ENCODE data around the gene RAB7A.
A peak's percentile ranks its signal among the peaks of the same experiment; 100 is the strongest.

The RAB7A gene

GRCh38 chr3:128726023-128727016 lies at the start of gene RAB7A:
Gene RAB7A, plus strand, starts transcription at chr3:128726183. Its CDS starts 69,185 bp downstream, at chr3:128795368.
- peak; percentile 95 for DNase-seq (ENCODE audit: low read depth)

- no peak for DNase-seq (ENCODE audit: low read depth)
Measured at GRCh38 chr3:128679338-128679737, 46.6 kb upstream of the RAB7A start.

DNA sequence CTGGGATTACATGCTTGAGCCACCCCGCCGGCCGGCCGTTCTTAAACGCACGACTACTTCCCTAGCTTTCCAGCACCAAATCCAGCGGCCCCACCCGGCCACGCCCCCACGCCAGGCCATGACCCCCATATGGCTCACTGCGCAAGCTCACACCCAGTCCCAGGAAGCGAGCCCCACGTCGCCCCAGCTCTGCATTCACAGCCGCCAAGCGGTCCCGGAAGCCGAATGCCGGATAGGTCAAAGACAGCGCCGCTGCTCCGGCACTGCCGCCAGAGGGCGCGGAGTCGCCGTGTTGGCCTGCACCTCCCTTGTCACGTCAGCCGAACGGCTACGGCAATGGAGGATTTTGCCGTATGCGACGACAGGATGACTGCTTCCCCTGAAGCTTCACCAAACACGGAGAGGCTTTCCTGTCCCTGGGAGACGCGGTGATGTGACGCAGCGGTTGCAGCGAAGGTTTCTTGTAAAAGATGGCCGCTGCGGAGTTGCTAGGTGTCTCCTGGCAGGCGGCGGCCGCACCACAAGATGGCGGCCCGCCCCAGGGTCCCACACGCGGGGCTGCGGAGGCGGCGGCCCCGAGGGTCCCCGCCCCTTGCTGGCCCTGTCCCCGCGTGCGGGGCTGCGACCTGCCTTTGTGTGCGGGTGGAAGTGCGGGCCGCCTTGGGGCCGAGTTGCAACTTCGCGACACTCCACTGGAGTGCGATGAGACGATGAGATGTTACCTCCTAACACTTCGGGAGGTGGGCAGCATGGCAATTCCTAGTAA lies 45.2 kb upstream of the RAB7A start:
- DNase-seq (ENCODE audit: low read depth) = peak; percentile 92

DNA sequence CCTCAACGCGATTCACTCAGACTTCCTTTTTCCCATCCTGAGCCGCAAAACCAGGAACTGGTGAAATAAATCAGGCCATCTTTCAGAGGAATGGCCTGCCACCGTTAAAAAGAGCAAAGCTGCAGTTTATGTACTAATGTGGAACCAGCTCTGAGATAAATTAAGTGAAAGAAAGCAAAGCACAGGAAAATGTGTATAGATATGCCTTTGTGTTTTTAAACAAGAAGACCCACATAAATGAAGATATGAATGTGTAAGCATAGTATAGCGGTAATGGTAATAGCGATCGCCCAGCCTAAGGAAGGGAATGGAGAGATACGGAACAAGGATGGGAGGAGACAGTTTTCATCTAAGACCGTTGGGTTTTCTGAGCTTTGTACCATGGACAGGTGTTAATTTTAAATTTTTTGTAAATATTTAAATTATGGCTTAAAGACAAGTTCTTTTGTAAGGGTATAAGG lies 44.6 kb upstream of the RAB7A start:
- DNase-seq (ENCODE audit: low read depth) = no peak

DNA sequence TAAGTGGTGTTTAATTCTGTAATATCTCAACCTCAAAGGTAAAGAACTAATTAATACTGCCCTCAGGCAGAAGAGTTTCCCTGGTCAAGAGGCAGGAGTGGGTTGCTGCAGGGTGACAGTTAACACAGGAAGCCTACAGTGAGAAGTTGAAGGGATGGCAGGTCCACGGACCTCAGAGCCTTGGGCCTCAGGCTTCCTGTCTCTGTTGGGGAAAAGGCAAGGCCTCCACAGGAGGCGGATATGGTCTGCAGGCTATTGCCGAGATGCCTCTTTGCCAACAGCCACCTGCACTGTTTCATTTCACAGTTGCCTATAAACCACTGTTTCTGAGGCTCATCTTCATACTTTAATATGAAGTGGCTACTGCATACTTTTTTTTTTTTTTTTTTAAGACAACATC lies 42.0 kb upstream of the RAB7A start:
- DNase-seq (ENCODE audit: low read depth) = no peak

DNA sequence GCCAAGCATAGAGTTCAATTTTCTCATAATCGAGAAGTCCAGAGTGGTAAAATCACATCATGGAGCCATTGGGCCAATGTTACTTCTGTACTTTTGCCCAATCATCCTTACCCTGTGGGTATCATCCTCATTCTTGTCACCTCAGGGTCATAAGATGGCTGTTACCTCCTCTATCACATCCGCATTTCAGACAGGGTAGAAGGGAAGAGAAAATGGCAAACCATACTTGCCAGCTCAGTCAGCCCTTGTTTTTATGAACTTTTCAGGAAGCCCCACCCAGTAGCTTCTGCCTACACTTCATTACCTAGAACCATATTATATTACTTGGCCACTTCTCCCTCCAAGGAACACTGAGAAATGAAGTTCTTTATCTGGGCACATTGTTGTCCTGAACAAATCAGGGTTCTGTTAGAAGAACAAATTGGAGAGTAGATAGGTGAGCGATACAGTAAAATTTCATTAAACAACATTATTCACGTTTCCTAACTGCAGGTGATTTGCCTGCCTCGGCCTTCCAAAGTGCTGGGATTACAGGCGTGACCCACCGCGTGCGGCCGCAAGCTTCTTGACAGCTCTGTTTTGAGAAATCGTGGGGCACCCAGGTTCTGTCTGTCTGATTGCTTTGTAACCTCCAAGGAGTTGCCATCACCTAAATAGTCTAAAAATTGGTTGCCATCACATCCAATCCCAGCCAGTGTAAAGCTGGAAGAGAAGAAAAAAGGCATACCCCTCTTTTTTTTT lies 40.8 kb upstream of the RAB7A start:
- no peak for DNase-seq (ENCODE audit: low read depth)

DNA sequence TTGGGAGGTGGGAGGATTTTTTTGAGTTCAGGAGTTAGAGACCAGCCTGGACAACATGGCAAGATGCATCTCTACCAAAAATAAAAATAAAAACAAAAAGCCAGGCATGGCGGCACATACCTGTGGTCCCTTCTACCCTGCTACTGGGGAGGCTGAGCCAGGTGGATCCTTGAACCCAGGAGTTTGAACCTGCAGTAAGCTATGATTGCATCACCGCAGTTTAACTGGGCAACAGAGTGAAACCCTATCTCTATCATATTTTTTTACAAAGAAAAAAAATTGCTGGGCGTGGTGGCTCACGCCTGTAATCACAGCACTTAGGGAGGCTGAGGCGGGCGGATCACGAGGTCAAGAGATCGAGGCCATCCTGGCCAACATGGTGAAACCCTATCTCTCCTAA lies 39.5 kb upstream of the RAB7A start:
- no peak for DNase-seq (ENCODE audit: low read depth)

DNA sequence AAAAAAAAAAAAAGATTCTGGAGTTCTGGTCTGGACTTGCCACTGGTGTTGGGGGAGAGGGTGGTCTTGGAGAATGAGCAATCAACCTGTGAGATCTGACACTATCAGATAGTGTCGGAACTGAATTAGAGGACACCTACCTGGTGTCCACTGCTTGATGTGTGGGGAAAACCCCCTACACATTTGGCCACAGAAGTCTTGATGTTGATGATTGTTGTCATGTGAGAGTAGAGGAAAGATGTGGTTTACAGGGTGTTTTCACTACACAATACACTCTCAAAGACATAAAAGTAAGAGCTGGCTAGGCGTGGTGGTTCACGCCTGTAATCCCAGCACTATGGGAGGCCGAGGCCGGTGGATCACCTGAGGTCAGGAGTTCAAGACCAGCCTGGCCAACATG lies 36.9 kb upstream of the RAB7A start:
- DNase-seq (ENCODE audit: low read depth) = no peak

DNA sequence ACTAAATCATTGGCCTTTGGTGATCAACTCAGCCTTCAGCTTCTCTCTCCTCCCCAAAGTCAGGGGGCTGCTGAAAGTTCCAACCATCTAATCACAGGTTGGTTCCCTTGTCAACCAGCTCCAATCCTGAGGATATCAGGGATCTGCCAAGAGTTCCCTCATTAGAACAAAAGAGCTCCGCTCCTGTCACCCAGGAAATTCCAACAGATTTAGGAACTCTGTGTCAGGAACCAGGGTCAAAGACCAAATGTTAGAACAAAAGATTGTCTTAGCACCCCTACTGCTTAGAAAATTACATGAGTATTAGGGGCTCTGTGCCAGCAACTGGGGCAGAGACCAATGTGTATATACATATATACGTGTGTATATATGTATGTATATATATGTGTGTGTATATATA lies 32.3 kb upstream of the RAB7A start:
- DNase-seq (ENCODE audit: low read depth) = no peak

GRCh38 chr3:128697341-128697740 lies 28.6 kb upstream of the RAB7A start:
- DNase-seq (ENCODE audit: low read depth) = no peak

DNA sequence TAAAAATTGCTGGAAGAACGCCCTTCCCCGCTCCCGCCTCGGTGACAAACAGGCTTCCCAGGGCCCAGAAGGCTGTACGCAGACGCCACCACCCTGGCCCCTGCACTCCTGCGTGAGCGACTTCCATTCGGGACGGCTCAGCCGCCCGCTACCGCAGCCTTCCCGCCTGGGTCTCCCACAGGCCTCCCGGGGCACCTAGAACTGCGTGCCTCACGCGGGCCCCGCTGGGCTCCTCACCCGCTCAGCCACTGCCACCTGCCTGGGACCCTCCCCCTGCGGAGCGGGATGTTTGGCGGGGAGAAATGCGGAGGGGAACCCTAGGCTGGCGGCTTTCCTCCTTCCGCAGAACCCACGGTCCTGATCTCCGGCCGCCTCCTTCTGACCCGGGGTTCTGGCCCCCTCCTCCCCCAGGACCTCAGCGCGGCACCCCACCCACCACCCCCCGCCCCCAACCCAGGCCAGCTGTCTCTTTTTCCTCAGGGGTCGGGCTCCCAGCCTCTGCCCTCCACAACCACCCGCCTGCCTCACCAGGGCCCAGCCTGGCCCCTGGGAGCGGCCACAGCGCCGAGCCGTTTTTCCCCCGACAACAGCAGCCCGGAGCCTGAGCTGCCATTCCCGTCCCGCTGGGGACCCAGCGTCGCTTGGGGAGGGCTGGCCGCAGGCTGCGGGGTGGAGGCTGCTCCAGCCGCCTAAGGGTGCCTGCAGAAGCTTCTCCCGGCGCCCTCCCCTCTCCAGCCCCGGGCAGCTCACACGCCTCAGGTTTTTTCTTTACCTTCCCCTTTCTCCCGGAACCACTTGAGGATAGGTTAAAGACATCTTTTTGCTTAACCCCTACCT lies 27.6 kb upstream of the RAB7A start:
- no peak for DNase-seq (ENCODE audit: low read depth)

DNA sequence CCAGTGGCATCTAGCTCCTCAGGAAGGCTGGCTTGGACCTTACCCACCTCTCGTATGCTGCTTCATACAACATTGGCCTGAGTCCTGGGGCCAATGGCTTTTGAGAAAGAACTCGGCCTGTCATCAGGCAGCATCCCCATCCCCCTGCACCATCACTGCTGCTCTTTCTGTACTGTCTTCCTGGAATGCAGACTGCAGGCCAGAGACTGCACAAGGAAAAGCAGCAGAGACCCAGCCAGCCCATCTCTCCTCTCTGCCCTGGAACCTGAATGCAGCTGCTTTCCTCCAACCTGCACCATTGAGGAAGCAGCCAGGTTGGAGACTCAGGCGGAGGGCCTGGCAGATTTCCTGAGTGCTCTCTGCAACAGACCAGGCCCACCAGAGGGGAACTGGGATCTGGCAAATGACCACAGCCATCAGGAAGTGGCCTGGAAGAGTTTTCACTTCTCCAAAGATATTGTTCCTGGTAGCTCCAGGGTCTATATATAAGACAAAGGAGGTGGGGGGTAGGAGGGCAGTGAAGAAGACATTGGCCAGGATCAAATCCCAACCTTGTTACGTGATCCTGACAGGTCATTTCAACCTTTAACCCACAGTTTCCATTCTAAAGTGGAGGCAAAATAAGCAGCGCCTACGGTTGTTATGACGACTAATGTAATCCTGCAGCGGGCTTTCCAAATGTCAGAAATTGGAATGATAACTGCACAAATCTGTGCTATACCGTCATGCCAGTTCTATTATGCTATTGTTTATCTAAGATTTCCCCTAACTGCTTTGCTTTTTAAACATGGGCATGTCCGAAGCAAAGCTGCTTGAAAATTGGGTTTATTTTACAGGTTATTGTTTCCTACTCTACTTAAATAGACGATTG lies 24.4 kb upstream of the RAB7A start:
- no peak for DNase-seq (ENCODE audit: low read depth)

DNA sequence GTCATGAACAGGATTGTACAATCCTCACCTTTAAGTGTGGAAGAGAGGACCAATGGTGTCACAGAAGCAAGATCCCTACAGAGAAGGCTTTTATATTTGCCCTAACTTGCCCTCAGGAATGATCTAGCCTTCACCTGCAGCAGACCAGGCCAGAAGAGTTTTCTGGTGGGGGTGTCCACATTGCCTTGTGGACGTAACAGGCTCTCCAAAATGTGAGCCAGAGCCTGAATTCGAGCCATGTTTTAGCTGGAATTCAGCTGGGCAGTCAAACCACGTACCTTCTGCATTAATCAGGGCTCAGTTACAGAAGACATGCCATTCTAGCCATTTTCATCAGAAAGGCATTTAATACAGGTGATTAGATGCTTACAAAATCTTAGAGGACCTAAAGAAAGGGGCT lies 23.6 kb upstream of the RAB7A start:
- DNase-seq (ENCODE audit: low read depth) = no peak

DNA sequence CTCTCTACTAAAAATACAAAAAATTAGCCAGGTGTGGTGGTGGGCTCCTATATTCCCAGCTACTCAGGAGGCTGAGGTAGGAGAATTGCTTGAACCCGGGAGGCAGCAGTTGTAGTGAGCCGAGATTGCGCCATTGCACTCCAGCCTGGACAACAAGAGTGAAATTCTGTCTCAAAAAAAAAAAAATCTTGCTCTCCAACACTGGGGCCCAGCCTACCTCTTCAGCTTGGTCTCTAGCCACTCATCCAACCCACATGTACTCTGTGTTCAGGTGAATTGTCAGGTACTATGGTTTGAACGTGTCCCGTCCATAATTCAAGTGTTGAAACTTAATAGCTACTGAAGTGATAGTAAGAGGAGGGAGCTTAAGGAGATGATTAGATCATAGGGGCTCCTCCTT lies 22.4 kb upstream of the RAB7A start:
- no peak for DNase-seq (ENCODE audit: low read depth)

DNA sequence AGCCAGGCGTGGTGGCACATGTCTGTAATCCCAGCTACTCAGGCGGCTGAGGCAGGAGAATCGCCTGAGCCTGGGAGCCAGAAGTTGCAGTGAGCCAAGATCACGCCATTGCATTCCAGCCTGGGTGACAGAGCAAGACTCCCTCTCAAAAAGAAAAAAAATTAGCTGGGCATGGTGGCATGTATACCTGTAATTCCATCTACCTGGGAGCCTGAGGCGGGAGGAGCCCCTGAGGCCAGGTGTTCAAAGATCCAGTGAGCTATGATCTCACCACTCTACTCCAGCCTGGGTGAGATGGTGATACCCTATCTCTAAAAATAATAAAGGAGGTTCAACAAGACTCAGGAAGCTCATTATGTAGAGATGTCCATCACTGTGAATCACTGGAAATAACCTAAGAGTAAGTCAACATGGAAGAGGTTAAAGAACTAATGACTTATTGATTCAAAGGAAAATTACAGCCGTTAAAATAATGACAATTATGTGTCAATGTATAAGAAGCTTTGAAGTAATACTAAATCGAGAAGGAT lies 19.8 kb upstream of the RAB7A start:
- no peak for DNase-seq (ENCODE audit: low read depth)

DNA sequence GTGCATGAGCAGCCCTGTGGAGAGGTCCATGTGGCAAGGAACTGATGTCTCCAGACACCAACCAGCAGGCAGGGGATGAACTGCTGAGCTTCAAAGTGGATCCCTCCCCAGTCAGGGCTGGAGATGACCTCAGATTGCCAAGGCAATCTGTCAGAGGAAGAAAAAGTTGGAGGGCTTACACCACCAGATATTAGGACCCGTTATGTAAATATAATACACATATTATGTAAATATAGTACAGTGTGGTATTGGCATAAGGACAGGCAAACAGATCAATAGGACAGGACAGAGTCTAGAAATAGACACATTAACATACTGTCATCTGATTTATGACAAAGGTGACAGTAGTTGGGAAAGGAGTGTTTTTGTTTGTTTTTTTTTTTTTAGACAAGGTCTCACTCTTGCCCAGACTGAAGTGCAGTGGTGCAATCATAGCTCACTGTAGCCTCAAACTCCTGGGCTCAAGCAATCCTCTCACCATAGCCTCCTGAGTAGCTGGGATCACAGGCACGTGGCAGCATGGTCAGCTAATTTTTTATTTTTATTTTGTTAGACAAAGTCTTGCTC lies 18.0 kb upstream of the RAB7A start:
- no peak for DNase-seq (ENCODE audit: low read depth)

DNA sequence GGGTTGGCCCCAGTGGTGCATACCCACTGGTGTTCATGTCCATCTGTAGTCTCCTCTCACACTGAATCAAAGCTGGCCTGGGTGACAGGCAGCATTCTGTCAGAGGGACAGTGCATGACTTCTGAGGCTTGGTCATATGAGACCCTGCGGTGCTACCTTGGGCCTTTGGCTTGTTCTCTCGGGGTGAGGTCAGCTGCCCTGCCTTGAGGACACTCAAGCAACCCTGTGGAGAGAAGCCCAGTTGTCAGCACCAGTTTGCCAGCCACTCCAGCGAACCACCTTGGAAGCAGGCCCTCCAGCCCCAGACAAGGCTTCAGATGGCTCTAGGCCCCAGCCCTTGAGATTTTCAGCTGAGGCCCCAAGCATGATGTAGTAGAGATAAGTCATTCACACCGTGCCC lies 16.9 kb upstream of the RAB7A start:
- no peak for DNase-seq (ENCODE audit: low read depth)

- no peak for DNase-seq (ENCODE audit: low read depth)
Measured at GRCh38 chr3:128709506-128710210, 16.3 kb upstream of the RAB7A start.

GRCh38 chr3:128710816-128711433 lies 15.1 kb upstream of the RAB7A start:
- DNase-seq (ENCODE audit: low read depth) = no peak
